HCT116 (cell line): ENCODE results near the gene GBE1.

Experiments used
- CTCF ChIP-seq, 3 experiments: fragments of 200-600 bp in 1 of 3; sonication (generic) in 1 of 3; IDR thresholded peaks in 2 of 3; conservative IDR thresholded peaks in 1 of 3; 2 replicates each; pipeline ENCODE4 v1.5.1; 2012 to 2017; ENCODE audit warnings: low read depth in 2 of 3, low read length in 2 of 3, antibody characterized with exemption in 1 of 3, borderline replicate concordance in 1 of 3, control low read depth in 1 of 3, mild to moderate bottlenecking in 1 of 3, mixed read lengths in 1 of 3, mixed run types in 1 of 3, moderate library complexity in 1 of 3; ENCODE audit not compliant: insufficient read depth in 1 of 3
- EGR1 ChIP-seq: IDR thresholded peaks from 2 replicates; pipeline ENCODE4 v1.6.1; 2012; ENCODE audit warnings: low read depth
- JUND ChIP-seq: IDR thresholded peaks from 2 replicates; pipeline ENCODE4 v1.6.1; 2012
- POLR2A ChIP-seq: IDR thresholded peaks from 2 replicates; pipeline ENCODE4 v1.7.0; 2011; ENCODE audit warnings: borderline replicate concordance; ENCODE audit not compliant: insufficient read depth, insufficient read length; ENCODE audit errors: extremely low read depth
- RAD21 ChIP-seq: IDR thresholded peaks from 2 replicates; pipeline ENCODE4 v1.6.1; 2012; ENCODE audit warnings: low read depth, mild to moderate bottlenecking
- REST ChIP-seq: IDR thresholded peaks from 2 replicates; pipeline ENCODE4 v1.6.1; 2012; ENCODE audit warnings: low read depth
- SRF ChIP-seq: IDR thresholded peaks from 2 replicates; pipeline ENCODE4 v1.6.1; 2012; ENCODE audit warnings: low read depth
- YY1 ChIP-seq: IDR thresholded peaks from 2 replicates; pipeline ENCODE4 v1.6.1; 2011; ENCODE audit warnings: low read length, low read depth, moderate library complexity, mild to moderate bottlenecking; ENCODE audit not compliant: insufficient replicate concordance; ENCODE audit errors: extremely low read depth
- ZBTB33 ChIP-seq: IDR thresholded peaks from 2 replicates; pipeline ENCODE4 v1.6.1; 2011; ENCODE audit warnings: mild to moderate bottlenecking, low read length, moderate library complexity; ENCODE audit not compliant: insufficient replicate concordance; ENCODE audit errors: extremely low read depth

- TF ChIP-seq CTCF (IDR thresholded peaks at IDR 0.05 in 2 of 3, conservative IDR thresholded peaks at IDR 0.05 in 1 of 3; ENCODE audit: borderline replicate concordance in 1 of 3, insufficient read depth in 1 of 3, low read depth in 2 of 3, low read length in 2 of 3) (no peak), POLR2A (no peak), ZBTB33 (no peak), YY1 (no peak), REST (no peak), JUND (no peak), RAD21 (no peak), EGR1 (no peak), SRF (no peak)
Measured at GRCh38 chr3:81695302-81695701, 66.1 kb downstream of the GBE1 start.
